A549 treated with Hydrocortisone at 1 μM for 4 hours (cell line): Measurements from ENCODE around the gene STUM. TPM values are rescaled to one million over a fixed set of nuclear protein-coding genes. Genes with fewer than 3 reads are reported as not detected.

Experiments used
- total RNA-seq: library from RNA; stranded (reverse); fragments of 200-300 nt; extraction: Qiagen RNA extraction; gene quantifications from 5 replicates; pipeline ENCODE4 v1.2.3, GENCODE V29; 2022

STUM gene, protein sequence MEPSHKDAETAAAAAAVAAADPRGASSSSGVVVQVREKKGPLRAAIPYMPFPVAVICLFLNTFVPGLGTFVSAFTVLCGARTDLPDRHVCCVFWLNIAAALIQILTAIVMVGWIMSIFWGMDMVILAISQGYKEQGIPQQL
- total RNA-seq = not detected in 5 replicates

DNA sequence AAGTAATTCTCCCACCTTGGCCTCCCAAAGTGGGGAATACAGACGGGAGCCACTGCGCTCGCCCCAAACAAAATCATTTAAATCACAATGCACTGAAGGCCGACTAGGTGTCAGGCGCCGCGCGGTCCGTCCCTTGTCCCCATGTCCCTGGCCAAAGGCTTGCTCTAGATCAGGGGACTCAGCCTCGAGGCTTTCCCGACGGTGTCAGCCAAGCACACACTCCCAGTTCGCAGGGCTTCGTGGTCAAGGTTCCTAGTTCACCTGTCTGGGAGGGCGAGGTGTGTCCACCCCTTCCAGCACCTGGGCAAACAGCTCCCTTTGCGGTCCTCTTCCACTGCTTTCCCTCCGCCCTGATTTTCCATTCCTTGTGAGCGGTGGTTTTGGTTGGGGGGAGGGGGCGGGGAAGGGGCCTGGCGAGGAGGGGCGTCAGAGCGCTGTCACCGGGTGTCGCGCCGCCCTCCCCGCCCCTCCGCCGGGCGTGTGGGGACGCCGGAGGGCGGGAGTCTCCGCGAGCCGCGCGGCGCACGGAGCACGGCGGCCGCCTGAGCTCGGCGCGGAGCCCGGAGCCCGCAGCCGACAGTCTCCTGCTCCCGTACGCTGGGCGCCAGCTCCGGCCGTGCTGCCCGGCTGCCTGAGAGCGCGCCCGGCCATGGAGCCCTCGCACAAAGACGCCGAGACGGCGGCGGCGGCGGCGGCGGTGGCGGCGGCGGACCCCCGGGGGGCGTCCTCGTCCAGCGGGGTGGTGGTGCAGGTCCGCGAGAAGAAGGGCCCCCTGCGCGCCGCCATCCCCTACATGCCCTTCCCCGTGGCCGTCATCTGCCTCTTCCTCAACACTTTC, at the start of gene STUM:
Gene STUM, plus strand, starts transcription at position 509 of the 838 bp plus-strand sequence. Its CDS starts 141 bp downstream, at position 650.

Other genes starting within 250 kb of the STUM start
- 5.1 to 7.7 TPM (median 7.0 TPM) in 5 replicates for gene LIN9, start 239.6 kb upstream of the STUM start, total RNA-seq
- 94.6 to 133 TPM (median 103 TPM) in 5 replicates for gene PARP1, start 140.7 kb upstream of the STUM start, total RNA-seq
- gene ITPKB, start 190.5 kb downstream of the STUM start, total RNA-seq = 1.9 to 3.0 TPM (median 2.6 TPM) in 5 replicates